Measurements from ENCODE around the gene CXCR4. TPM values are rescaled to one million over a fixed set of nuclear protein-coding genes. Genes with fewer than 3 reads are reported as not detected.

CXCR4 gene
- total and polyA plus RNA-seq, 2 of the 4 experiments (the other 2 are of a cell fraction), result not detected

DNA sequence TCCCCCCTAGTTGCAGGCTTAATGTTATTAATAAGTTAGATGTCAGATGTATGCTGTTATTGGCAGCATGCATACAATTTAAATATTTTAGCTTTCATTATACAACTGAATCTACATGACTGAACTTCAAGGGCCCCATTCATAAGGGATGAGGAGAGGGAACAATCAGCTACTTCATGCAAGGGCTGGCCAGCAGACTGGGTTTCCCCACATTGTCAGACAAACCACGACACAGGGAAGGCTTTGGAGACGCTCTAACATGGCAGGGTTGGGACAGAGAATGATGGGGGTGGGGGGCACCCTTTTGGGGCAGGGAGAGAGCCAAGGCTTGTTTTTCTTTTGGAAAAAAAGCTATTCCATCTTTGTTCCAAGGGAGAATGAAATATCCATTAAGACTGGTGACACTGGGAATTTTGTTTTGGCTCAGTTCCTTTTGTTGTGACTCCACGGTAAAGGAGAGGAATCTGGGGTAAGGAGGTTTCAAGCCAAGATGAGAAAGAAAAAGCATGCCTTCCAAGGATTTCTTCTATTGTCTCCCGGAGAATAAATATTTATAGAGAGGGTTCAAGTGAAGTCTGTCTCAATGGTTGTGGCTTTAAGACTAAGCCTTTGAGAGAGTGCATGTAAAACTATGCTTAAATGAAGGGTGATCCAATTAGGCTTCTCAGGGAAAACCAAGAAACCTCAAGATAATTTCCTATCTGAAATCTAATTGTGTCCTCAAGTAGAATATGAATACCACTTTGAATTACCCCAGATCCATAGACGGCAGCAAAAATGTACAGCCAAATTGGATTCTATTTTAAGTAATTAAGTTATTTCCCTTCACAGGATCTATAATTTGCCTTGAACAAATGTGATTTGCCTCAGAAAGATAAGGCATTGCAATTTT lies 5.4 kb downstream of the CXCR4 start:
- no peak overlapping the region for H3K56ac ChIP-seq (ENCODE audit: extremely low read depth, insufficient read depth, low read length)
- no peak overlapping the region for H4K91ac ChIP-seq (ENCODE audit: insufficient read depth, low read depth, low read length)
- H4K5ac ChIP-seq (ENCODE audit: low read depth, low read length), result no peak overlapping the region
- WGBS, 2 experiments (ENCODE audit: extremely low coverage in 2 of 2, insufficient read length in 1 of 2), result no CpG with 5 or more reads among the region's 5 CpGs
- no peak overlapping the region for H2AK9ac ChIP-seq (replicated peaks; ENCODE audit: low read depth, low read length, poor library complexity)
- H3K4me3 ChIP-seq (ENCODE audit: insufficient read depth, low read depth, low read length), result no peak overlapping the region
- no peaks in the 10 kb centered on the region for H3K36me3 ChIP-seq (ENCODE audit: control insufficient read depth, insufficient read depth, low read length)
- no peak overlapping the region for H2AK5ac ChIP-seq (ENCODE audit: low read depth, low read length)
- dilution Hi-C loops (cut with HindIII; ENCODE audit: low sequenced_read_pairs, unreplicated experiment) (no loop called here), in situ Hi-C loops (cut with MboI; ENCODE audit: low sequenced_read_pairs) (no loop called here), intact Hi-C loops (cut with micrococcal nuclease) (no loop called here)
- TF ChIP-seq RCOR1 (IDR thresholded peaks at IDR 0.05; ENCODE audit: insufficient replicate concordance, low read length) (no peak), CHD1 (IDR thresholded peaks at IDR 0.05; ENCODE audit: low read depth, low read length) (no peak), MXI1 (IDR thresholded peaks at IDR 0.05; ENCODE audit: borderline replicate concordance, low read depth, low read length) (no peak), SMC3 (IDR thresholded peaks at IDR 0.05; ENCODE audit: low read depth, low read length) (no peak)
- TF ChIP-seq, protein P1, sequence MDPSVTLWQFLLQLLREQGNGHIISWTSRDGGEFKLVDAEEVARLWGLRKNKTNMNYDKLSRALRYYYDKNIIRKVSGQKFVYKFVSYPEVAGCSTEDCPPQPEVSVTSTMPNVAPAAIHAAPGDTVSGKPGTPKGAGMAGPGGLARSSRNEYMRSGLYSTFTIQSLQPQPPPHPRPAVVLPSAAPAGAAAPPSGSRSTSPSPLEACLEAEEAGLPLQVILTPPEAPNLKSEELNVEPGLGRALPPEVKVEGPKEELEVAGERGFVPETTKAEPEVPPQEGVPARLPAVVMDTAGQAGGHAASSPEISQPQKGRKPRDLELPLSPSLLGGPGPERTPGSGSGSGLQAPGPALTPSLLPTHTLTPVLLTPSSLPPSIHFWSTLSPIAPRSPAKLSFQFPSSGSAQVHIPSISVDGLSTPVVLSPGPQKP (IDR thresholded peaks at IDR 0.05; ENCODE audit: borderline replicate concordance, low read depth, low read length), result no peak
- TF ChIP-seq, protein P2, sequence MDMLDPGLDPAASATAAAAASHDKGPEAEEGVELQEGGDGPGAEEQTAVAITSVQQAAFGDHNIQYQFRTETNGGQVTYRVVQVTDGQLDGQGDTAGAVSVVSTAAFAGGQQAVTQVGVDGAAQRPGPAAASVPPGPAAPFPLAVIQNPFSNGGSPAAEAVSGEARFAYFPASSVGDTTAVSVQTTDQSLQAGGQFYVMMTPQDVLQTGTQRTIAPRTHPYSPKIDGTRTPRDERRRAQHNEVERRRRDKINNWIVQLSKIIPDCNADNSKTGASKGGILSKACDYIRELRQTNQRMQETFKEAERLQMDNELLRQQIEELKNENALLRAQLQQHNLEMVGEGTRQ (IDR thresholded peaks at IDR 0.05; ENCODE audit: low read depth, low read length), result no peak
- no peak overlapping the region for H3K4ac ChIP-seq (ENCODE audit: low read depth, low read length)
- H3K4me1 ChIP-seq (ENCODE audit: control insufficient read depth, insufficient read depth, low read length), result no peaks in the 10 kb centered on the region; the same call in 1 of the 2 replicates
- H4K8ac ChIP-seq (ENCODE audit: low read depth in 2 of 2, low read length in 2 of 2), result no peak overlapping the region
- H2BK20ac ChIP-seq (ENCODE audit: low read depth, low read length), result no peak overlapping the region
- H3K18ac ChIP-seq (ENCODE audit: low read depth, low read length), result no peak overlapping the region
- H3K9me1 ChIP-seq (ENCODE audit: insufficient read depth, low read length), result no peaks in the 10 kb centered on the region
- no TSS peak for BruUV-seq (replicated peaks)
- H3K9ac ChIP-seq (ENCODE audit: low read depth, low read length), result no peak overlapping the region
- no peaks in the 10 kb centered on the region for H3K9me3 ChIP-seq (ENCODE audit: control insufficient read depth, insufficient read depth, low read length)
- peaks cover 30% of the 10 kb centered on the region for H3K27me3 ChIP-seq (ENCODE audit: control insufficient read depth, insufficient read depth, low read length)
- no peaks in the 10 kb centered on the region for H4K20me1 ChIP-seq (ENCODE audit: insufficient read depth, low read length)
- no peak overlapping the region for H3K14ac ChIP-seq (replicated peaks; ENCODE audit: low read depth, low read length)
- no peak overlapping the region for H3K4me2 ChIP-seq (ENCODE audit: low read depth, low read length)
- ATAC-seq (ENCODE audit: low read depth) (no peak), DNase-seq (no peak)
- no peak overlapping the region for H2BK5ac ChIP-seq (ENCODE audit: low read depth, low read length, poor library complexity, severe bottlenecking)
- no peaks in the 10 kb centered on the region for H3K79me1 ChIP-seq (ENCODE audit: low read depth in 1 of 2, low read length in 2 of 2)
- no peak overlapping the region for H3K27ac ChIP-seq (ENCODE audit: insufficient read depth, low read length)
- no peak overlapping the region for H2BK120ac ChIP-seq (ENCODE audit: low read depth, low read length)
- no peak overlapping the region for H2BK15ac ChIP-seq (ENCODE audit: low read depth, low read length)
- no peak overlapping the region for H3K23ac ChIP-seq (ENCODE audit: low read depth, low read length)
- POLR2A ChIA-PET (ENCODE audit: unreplicated experiment), result no interaction called here
- no peak overlapping the region for H2AFZ ChIP-seq (replicated peaks; ENCODE audit: low read length, poor library complexity)
- CTCF ChIA-PET, result no interaction called here
